Measurements from ENCODE around the gene SVOPL.

GRCh38 chr7:138627361-138627760 is 73.8 kb downstream of the SVOPL start:
- TF ChIP-seq EZH2 (IDR thresholded peaks at IDR 0.05; ENCODE audit: borderline replicate concordance, low read depth, low read length, severe bottlenecking) = no peak
- TF ChIP-seq CTCF (IDR thresholded peaks at IDR 0.05; ENCODE audit: borderline replicate concordance, extremely low read depth, low read length, poor library complexity, severe bottlenecking) = no peak
